GM19395 (cell line): ENCODE data around the gene KRT32.

Experiments used
- ATAC-seq: cut with Tn5 transposase; IDR thresholded peaks from one replicate; pipeline ENCODE4 v1.9.1; 2021; ENCODE audit warnings: mild to moderate bottlenecking, moderate library complexity; ENCODE audit not compliant: unreplicated experiment

KRT32 gene

GRCh38 chr17:41466988-41467387 lies at the start of gene KRT32:
Gene KRT32, minus strand, starts transcription at chr17:41467386. Its CDS starts 61 bp downstream, at chr17:41467325.
- ATAC-seq = no peak

GRCh38 chr17:41516830-41517283 lies 49.7 kb upstream of the KRT32 start:
- no peak for ATAC-seq

- no peak for ATAC-seq
Measured at GRCh38 chr17:41516147-41516829, 49.1 kb upstream of the KRT32 start.

- ATAC-seq = no peak
Measured at GRCh38 chr17:41513168-41513547, 46.0 kb upstream of the KRT32 start.

GRCh38 chr17:41512546-41513167 lies 45.5 kb upstream of the KRT32 start:
- ATAC-seq = no peak

- no peak for ATAC-seq
Measured at GRCh38 chr17:41511716-41512115, 44.5 kb upstream of the KRT32 start.

GRCh38 chr17:41511116-41511515 lies 43.9 kb upstream of the KRT32 start:
- ATAC-seq = no peak

GRCh38 chr17:41510251-41511065 lies 43.3 kb upstream of the KRT32 start:
- ATAC-seq = no peak

GRCh38 chr17:41507315-41507880 lies 40.2 kb upstream of the KRT32 start:
- no peak for ATAC-seq

GRCh38 chr17:41505809-41506767 lies 38.9 kb upstream of the KRT32 start:
- ATAC-seq = no peak

GRCh38 chr17:41505007-41505808 lies 38.0 kb upstream of the KRT32 start, which contains the start of gene KRT13:
Gene KRT13, minus strand, starts transcription at chr17:41505612. Its CDS starts 62 bp downstream, at chr17:41505550.
- ATAC-seq = no peak

- no peak for ATAC-seq
Measured at GRCh38 chr17:41504246-41504977, 37.2 kb upstream of the KRT32 start.

GRCh38 chr17:41503202-41503601 lies 36.0 kb upstream of the KRT32 start:
- ATAC-seq = no peak

GRCh38 chr17:41500131-41500911 lies 33.1 kb upstream of the KRT32 start:
- ATAC-seq = no peak

- ATAC-seq = no peak
Measured at GRCh38 chr17:41499714-41500113, 32.5 kb upstream of the KRT32 start.

- no peak for ATAC-seq
Measured at GRCh38 chr17:41498276-41498675, 31.1 kb upstream of the KRT32 start.

- ATAC-seq = no peak
Measured at GRCh38 chr17:41496803-41497484, 29.8 kb upstream of the KRT32 start.
